GM12878 (cell line): ENCODE measurements around the gene PLXNA2. TPM values are rescaled to one million over a fixed set of nuclear protein-coding genes. Genes with fewer than 3 reads are reported as not detected.

Experiments
- ATAC-seq: fragments of 200-7000 bp; cut with Tn5 transposase; 3 replicates; pipeline ENCODE4 v1.9.1; 2020; ENCODE audit warnings: mild to moderate bottlenecking, moderate library complexity
- BruUV-seq: library from RNA; stranded (reverse); fragments of 400-500 nt; replicated peaks from 2 replicates; lab custom pipeline; 2021; lab: Mats Ljungman, UMichigan
- CTCF ChIA-PET: fragments of 300-600 bp; sonication (Branson Sonifier 250); formaldehyde crosslinking; extraction: SDS; loops from one replicate; lab custom pipeline; 2021; ENCODE audit warnings: inconsistent platforms; lab: Yijun Ruan, JAX
- POLR2A ChIA-PET: fragments of 350-600 bp; formaldehyde crosslinking; extraction: SDS; loops from one replicate; lab custom pipeline; 2021; ENCODE audit warnings: inconsistent platforms; lab: Charles Lee
- RAD21 ChIA-PET: fragments of 300-600 bp; sonication (Branson Sonifier 250); formaldehyde crosslinking; loops from one replicate; lab custom pipeline; 2023; ENCODE audit warnings: antibody characterized with exemption; ENCODE audit not compliant: unreplicated experiment; lab: Charles Lee
- SMC1A ChIA-PET: fragments of 300-600 bp; sonication (Branson Sonifier 250); formaldehyde crosslinking; loops from one replicate; lab custom pipeline; 2023; ENCODE audit not compliant: unreplicated experiment, uncharacterized antibody; lab: Charles Lee
- DNase-seq: peaks from one replicate; pipeline ENCODE4 v3.0.0-alpha.2; 2011; ENCODE audit warnings: low read depth, low spot score
- FAIRE-seq: peaks from 3 replicates; lab custom pipeline; 2011; peaks lifted over from hg19 to GRCh38; lab: Jason Lieb, UNC
- H2AFZ ChIP-seq: 2 replicates; pipeline ENCODE4 v1.6.0; 2011; ENCODE audit warnings: low read depth, low read length, control low read depth; ENCODE audit not compliant: control insufficient read depth
- H3K27ac ChIP-seq: 2 replicates; pipeline ENCODE4 v1.5.1; 2011; ENCODE audit warnings: control low read depth; ENCODE audit not compliant: control insufficient read depth, insufficient read depth
- H3K27me3 ChIP-seq, 2 experiments: replicated peaks in 1 of 2; 2 replicates each; pipeline versions ENCODE4 v1.6.0 to v1.6.1; 2011; ENCODE audit warnings: low read length in 1 of 2; ENCODE audit not compliant: control insufficient read depth in 2 of 2, insufficient read depth in 2 of 2
- H3K36me3 ChIP-seq, 2 experiments: 2 replicates each; pipeline ENCODE4 v1.5.1; 2011; ENCODE audit warnings: low read length in 1 of 2; ENCODE audit not compliant: control insufficient read depth in 2 of 2, insufficient read depth in 2 of 2
- H3K4me1 ChIP-seq: 2 replicates; pipeline ENCODE4 v1.6.1; 2011; ENCODE audit warnings: mild to moderate bottlenecking, low read length, moderate library complexity, mixed read lengths; ENCODE audit not compliant: control insufficient read depth, insufficient read depth
- H3K4me2 ChIP-seq: 2 replicates; pipeline ENCODE4 v1.6.0; 2011; ENCODE audit warnings: control low read depth; ENCODE audit not compliant: control insufficient read depth, insufficient read depth
- H3K4me3 ChIP-seq: fragments of 200-600 bp; sonication (generic); 2 replicates; pipeline ENCODE4 v1.5.1; 2016
- H3K79me2 ChIP-seq: 2 replicates; pipeline ENCODE4 v1.6.0; 2011; ENCODE audit warnings: low read length; ENCODE audit not compliant: control insufficient read depth, insufficient read depth
- H3K9ac ChIP-seq: 2 replicates; pipeline ENCODE4 v1.8.0; 2011; ENCODE audit warnings: low read length, control low read depth, mixed read lengths; ENCODE audit not compliant: control insufficient read depth, insufficient read depth
- H3K9me3 ChIP-seq: replicated peaks from 3 replicates; pipeline ENCODE4 v1.5.1; 2011; ENCODE audit warnings: mild to moderate bottlenecking, low read length; ENCODE audit not compliant: control insufficient read depth, insufficient read depth
- H4K20me1 ChIP-seq: 2 replicates; pipeline ENCODE4 v1.6.0; 2011; ENCODE audit not compliant: control insufficient read depth, insufficient read depth
- ASH2L ChIP-seq: fragments of 300-600, 200-600 bp; sonication (generic); IDR thresholded peaks from 2 replicates; pipeline ENCODE4 v1.6.1; 2017; ENCODE audit warnings: low read depth, mild to moderate bottlenecking, borderline replicate concordance
- GATAD2B ChIP-seq: fragments of 450-650 bp; conservative IDR thresholded peaks from 2 replicates; pipeline ENCODE4 v1.6.1; 2017; ENCODE audit warnings: low read depth, mild to moderate bottlenecking, moderate library complexity
- SIN3A ChIP-seq: IDR thresholded peaks from 2 replicates; pipeline ENCODE4 v1.6.1; 2012; ENCODE audit warnings: low read depth, low read length, improper control_type of control experiment
- SMAD1 ChIP-seq: fragments of 450-650 bp; IDR thresholded peaks from 2 replicates; pipeline ENCODE4 v1.6.1; 2018; ENCODE audit warnings: mild to moderate bottlenecking, low read depth; ENCODE audit not compliant: partially characterized antibody
- SPI1 ChIP-seq: IDR thresholded peaks from 2 replicates; pipeline ENCODE4 v1.6.1; 2011; ENCODE audit warnings: low read depth, mild to moderate bottlenecking, low read length, moderate library complexity, borderline replicate concordance; ENCODE audit not compliant: insufficient read depth
- SUPT20H ChIP-seq: IDR thresholded peaks from 2 replicates; pipeline ENCODE4 v1.6.1; 2011; ENCODE audit warnings: low read depth, mild to moderate bottlenecking, low read length, moderate library complexity, borderline replicate concordance; ENCODE audit not compliant: control insufficient read depth
- ZBTB40 ChIP-seq: fragments of 450-650 bp; IDR thresholded peaks from 2 replicates; pipeline ENCODE4 v1.6.1; 2016; ENCODE audit warnings: mild to moderate bottlenecking, moderate library complexity, borderline replicate concordance
- WGBS: methylation state at CpG from one replicate; pipeline ENCODE4 v1.1.6; 2016; ENCODE audit warnings: low lambda C conversion rate; ENCODE audit not compliant: insufficient replicate concordance, insufficient coverage; ENCODE audit errors: missing lambda C conversion rate; 5-methylcytosine and 5-hydroxymethylcytosine counted together
- in situ Hi-C: fragments of 300-500 bp; cut with MboI; formaldehyde crosslinking; loops from 9 replicates; pipeline ENCODE4 v1.14.3; 2018; ENCODE audit warnings: mixed read lengths
- intact Hi-C: fragments of 100-400 bp; cut with micrococcal nuclease; formaldehyde crosslinking; loops from one replicate; pipeline ENCODE4 v1.14.2; 2022; ENCODE audit not compliant: unreplicated experiment
- polyA plus RNA-seq, 11 experiments: library from polyadenylated mRNA; depleted of rRNA in 4 of 11; unstranded in 6 of 11; stranded (reverse) in 5 of 11; fragments of >200 nt; fragmentation: Nextera tagmentation in 4 of 11; fragmentation: Illumina TruSeq in 1 of 11; extraction: Ambion mirVana in 4 of 11; extraction: Trizol in 1 of 11; gene quantifications; 1 replicate in 1 of 11; 2 replicates in 10 of 11; pipeline versions ENCODE4 v1.2.1 to v1.2.3, GENCODE V29; 2011 to 2016; ENCODE audit warnings: inconsistent platforms in 2 of 11, missing spikeins in 2 of 11, low read depth in 1 of 11
- total RNA-seq, 4 experiments: library from RNA; depleted of rRNA in 3 of 4; stranded (reverse); fragments of >200 nt in 3 of 4; fragmentation: Illumina TruSeq in 1 of 4; extraction: Trizol in 1 of 4; gene quantifications; 2 replicates each; pipeline versions ENCODE4 v1.2.1 to v1.2.3, GENCODE V29; 2013 to 2021
- TF ChIP-seq, protein P1 (sequence below): IDR thresholded peaks from 2 replicates; pipeline ENCODE4 v1.6.1; 2012; ENCODE audit warnings: low read length, inconsistent platforms

Gene PLXNA2
- total and polyA plus RNA-seq, 10 of the 15 experiments (the other 5 are each of a cell fraction or from before 2014, with no cell fraction given), result under 0.01 to 0.08 (median 0.07) TPM; not detected in 4

DNA sequence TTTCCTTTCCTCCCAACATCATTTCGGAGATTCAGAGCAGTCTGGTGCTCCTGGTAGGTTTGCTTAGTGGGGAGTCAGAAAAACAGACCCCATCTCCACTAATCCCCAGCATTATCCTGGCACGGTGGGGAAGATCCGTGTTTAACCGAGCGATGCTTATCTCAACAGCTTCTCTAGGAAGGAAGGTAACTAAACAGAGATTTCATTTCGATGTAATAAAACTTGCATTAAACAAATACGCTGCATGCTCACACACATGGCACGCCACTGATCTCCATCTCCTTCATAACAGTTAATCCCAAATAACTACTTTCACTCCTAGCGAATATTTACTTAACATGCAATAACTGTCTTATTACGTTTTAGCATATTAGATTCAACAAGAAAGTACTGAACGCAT lies 188.6 kb downstream of the PLXNA2 start:
- Histone ChIP-seq H2AFZ (no peak overlapping the region), H3K36me3 (no peaks in the 10 kb centered on the region), H3K4me1 (no peaks in the 10 kb centered on the region), H3K9me3 (no peaks in the 10 kb centered on the region), H3K27me3 (peaks cover 0 to 8% of the 10 kb centered on the region in 2 experiments; a peak in 3 of 4 replicates), H3K79me2 (no peaks in the 10 kb centered on the region), H3K4me3 (no peak overlapping the region), H4K20me1 (no peaks in the 10 kb centered on the region)
- no peak for FAIRE-seq
- ChIA-PET POLR2A (interaction anchor here (0.6 kb wide), 1 partner anchor 36 kb away, joined by 5 read pairs; no protein-coding TSS in a partner anchor), CTCF (interaction anchor here (0.6 to 1.2 kb wide), 2 partner anchors 10 to 34 kb away, joined by 3 read pairs; no protein-coding TSS in a partner anchor), SMC1A (interaction anchor here (0.8 kb wide), 1 partner anchor 84 kb away, joined by 3 read pairs; no protein-coding TSS in a partner anchor)
- no peak for ATAC-seq
- in situ Hi-C loops, result no loop called here
- BruUV-seq, result no TSS peak
- TF ChIP-seq SIN3A, result no peak
- no peak for TF ChIP-seq SUPT20H
- no peak for TF ChIP-seq SPI1
- no peak for TF ChIP-seq ZBTB40
- no peak for TF ChIP-seq ASH2L
- TF ChIP-seq, protein P1, sequence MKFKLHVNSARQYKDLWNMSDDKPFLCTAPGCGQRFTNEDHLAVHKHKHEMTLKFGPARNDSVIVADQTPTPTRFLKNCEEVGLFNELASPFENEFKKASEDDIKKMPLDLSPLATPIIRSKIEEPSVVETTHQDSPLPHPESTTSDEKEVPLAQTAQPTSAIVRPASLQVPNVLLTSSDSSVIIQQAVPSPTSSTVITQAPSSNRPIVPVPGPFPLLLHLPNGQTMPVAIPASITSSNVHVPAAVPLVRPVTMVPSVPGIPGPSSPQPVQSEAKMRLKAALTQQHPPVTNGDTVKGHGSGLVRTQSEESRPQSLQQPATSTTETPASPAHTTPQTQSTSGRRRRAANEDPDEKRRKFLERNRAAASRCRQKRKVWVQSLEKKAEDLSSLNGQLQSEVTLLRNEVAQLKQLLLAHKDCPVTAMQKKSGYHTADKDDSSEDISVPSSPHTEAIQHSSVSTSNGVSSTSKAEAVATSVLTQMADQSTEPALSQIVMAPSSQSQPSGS, result no peak
- no peak for TF ChIP-seq SMAD1
- no peak for TF ChIP-seq GATAD2B
- TF ChIP-seq, all 136 proteins: peak for 0
- H3K27ac ChIP-seq, result no peak overlapping the region
- intact Hi-C loops, result no loop called here
- RAD21 ChIA-PET, result no interaction called here
- no peak overlapping the region for H3K9ac ChIP-seq
- no peak for DNase-seq
- whole genome bisulfite sequencing, result 51% methylated on average over 11 of the region's 11 CpGs
- H3K4me2 ChIP-seq, result no peak overlapping the region
